NCI-H2107 (cell line): ENCODE results near the gene CWC25.
"Not testable (repeated sequence)": the region's sequence is repeated elsewhere in the genome, so short reads cannot be mapped to it uniquely, and the experiment has no call there.

ENCODE experiments used
- DNase-seq: peaks from one replicate; lab custom pipeline; 2025; lab: John Stamatoyannopoulos, UW

The CWC25 gene

DNA sequence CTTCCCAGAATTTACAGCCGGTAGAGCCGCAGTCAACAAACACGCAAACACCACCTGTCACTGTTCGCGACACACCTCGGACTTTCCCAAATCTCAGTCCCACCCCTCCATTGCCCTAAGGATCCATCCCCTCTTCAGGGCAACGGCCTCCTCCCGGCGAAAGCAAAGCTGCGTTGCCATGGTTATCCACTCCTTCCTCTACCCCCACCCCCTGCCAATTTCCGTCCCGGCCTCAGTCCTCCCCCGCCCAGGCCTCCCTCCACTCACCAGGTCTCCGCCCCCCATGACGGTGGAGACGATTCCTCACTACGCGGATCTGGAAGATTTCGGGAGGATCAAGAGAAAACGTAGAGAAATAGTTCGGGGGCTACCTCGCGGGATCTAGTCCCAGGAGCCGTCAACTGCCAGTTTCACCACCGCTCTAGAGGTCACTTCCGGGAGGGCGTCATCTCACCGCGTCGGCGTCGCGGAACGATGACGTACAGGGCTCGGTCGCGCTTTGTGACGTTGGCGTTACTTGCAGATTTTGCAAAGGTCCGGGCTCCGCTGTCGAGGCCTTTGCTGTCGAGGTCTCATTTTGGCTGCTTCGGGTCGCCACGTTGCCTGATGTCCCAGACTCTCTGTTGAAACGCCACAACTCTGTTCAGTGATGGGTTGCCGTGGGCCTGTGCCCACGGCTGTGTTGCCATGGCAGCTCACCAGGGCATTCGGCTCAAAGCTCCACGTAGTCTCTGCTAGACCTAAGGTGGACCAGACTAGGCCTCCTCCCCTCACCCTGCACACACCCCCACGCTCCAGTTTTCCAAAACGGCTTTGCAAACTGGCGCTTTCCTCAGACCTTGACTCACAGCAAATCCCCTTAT, at the start of gene CWC25:
CWC25 (minus strand) TSS at position 423 of the 863 bp plus-strand sequence; CDS start at position 285, 138 bp downstream.
- DNase-seq = peak; percentile 89

DNA sequence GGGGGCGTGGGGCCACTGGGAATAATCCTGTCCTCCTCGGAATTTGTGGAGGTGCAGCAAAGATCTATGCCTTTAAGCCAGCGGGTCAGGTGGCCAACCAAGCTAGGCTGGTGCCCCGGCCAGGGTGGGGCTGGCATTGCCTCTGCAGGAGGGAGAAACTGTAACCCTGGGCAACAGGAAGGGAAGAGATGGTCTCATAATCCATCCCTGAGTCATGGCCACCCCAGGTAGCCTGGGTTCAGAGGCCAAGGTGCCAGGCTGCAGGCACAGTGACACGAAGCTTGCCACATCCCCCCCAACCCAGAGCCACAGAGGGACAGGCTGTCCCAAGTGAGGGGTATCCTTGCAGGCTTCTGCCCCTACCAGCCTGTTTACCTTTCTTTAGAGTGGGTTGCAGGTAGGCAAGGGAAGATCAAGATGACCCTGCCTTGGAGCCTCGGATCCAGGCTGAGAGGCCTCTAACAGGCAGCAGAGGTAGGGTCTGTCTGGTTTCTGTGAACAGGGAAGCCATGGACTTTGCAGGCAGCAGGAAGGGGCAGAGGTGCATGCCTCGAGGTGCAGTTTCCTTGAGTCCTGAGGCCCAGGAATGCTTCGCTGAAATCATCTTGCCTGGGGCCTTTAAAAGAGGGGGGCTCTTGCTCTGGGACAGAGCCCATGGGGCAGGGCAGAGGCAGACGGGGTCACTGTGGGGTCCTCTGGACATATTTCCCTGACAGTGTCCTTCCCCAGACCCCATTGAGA, 48.7 kb upstream of the CWC25 start:
- no peak for DNase-seq

- no peak for DNase-seq
Observed at GRCh38 chr17:38872671-38873385, 47.7 kb upstream of the CWC25 start.

- DNase-seq = no peak
Observed at GRCh38 chr17:38872027-38872511, 46.9 kb upstream of the CWC25 start.

- no peak for DNase-seq
Observed at GRCh38 chr17:38871247-38872015, 46.3 kb upstream of the CWC25 start.

DNA sequence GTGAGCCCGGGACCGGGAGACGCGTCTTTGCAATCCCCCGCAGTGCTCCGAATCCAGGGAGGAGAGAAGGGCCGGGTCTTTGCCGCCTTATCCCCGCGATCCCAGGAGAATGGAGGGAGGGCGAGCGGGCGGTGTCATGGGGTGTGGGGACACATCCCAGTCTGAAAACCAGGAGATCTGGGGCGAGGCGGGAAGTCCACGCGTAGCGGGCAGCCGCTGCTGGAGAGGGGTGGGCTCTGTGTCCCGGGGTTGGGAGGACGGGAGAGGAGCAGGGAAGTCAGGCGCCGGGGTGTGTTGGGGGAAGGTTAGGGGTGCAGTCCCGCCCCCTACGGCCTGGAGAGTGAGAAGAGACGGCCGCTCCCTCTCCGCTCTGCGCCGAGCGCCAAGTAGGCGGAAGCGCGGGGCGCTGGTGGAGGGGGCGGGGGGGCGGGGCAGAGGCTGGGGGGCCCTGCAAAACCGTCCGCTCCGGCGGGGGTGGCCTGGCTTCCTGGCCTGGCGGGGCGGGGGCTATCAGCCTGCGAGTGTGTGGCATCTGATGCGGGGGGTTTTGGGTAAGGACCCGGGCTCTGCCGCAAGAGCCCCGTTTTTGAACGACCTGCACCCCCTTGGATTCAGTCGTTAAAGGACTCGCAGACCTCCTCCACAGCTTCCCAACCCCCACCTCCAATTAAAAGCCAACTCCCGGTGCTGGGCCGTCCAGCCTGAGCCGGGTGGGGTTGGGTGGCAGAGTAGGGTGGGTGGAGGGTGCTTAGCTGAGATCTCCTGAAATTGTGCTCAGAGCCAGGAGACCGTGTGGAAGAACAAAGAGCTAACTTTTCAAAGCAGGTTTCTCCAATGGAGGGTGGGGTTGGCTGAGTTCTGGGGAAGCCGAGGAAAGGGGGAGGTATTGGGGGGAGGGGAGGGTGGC, 45.4 kb upstream of the CWC25 start:
- no peak for DNase-seq

DNA sequence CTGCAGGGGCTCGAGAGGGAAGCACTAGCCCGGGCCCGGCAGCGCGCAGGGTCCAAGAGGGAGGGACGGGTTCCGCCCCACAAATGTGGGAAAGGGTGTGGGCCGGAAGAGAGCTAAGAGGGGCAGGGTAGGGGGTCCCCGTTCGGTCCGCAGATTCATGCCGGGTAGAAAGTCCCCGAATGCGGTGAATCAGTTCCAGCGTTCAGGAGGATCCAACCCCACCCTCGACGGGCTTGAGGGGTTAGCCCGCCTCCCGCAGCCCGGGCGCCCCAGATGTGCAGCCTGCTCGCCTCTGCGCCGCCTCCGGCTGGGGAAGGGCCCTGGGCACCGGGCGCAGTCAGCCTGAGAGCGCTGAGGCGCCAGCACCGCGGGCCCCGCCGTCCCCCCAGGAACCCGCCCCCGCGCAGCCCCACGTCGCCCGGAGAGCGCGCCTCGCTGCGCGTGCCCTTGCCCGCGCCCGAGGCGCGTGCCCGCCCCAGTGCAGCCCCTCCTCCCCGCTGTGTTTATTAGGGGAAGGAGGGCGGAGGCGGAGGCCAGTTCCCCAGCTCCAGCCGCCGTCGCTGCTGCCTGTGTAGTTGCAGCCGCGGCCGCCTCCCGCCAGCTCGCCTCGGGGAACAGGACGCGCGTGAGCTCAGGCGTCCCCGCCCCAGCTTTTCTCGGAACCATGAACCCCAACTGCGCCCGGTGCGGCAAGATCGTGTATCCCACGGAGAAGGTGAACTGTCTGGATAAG, 44.6 kb upstream of the CWC25 start, which contains the start of gene LASP1:
LASP1 (plus strand) TSS at position 533 of the 733 bp plus-strand sequence; CDS start at position 665, 132 bp downstream.
- peak; percentile 42 for DNase-seq

DNA sequence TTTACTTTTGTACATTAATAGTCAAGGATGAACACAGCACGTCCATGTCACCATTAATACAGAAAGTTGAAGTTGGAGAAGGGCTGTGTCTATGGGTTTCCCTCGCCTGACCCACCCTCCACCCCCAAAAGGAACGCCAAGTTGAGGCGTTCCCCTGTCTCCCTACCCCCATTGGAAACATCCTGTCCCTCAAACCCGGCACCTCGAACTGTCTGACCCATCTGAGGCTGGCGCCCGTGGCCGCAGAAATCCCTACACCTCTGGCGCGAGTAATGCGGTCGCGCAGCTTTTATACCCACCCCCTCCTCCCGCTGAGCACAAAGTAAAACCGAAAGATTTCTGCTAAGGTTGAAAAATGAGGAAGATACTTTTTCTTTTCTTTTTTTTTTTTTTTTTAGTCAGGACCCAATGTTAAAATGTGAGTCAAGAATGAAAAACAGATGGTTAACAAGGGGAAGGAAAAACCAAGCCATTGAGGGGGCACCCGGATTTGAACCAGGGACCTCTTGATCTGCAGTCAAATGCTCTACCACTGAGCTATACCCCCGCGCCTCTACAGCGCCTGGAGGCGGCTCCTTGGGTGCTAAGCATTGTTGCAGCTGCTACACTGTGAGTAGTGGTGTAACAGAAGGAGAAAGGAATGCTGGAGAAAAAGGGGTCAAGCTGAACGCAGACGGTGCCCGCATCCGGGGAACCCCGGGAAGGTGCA, 43.9 kb upstream of the CWC25 start:
- DNase-seq = peak; percentile 68

DNA sequence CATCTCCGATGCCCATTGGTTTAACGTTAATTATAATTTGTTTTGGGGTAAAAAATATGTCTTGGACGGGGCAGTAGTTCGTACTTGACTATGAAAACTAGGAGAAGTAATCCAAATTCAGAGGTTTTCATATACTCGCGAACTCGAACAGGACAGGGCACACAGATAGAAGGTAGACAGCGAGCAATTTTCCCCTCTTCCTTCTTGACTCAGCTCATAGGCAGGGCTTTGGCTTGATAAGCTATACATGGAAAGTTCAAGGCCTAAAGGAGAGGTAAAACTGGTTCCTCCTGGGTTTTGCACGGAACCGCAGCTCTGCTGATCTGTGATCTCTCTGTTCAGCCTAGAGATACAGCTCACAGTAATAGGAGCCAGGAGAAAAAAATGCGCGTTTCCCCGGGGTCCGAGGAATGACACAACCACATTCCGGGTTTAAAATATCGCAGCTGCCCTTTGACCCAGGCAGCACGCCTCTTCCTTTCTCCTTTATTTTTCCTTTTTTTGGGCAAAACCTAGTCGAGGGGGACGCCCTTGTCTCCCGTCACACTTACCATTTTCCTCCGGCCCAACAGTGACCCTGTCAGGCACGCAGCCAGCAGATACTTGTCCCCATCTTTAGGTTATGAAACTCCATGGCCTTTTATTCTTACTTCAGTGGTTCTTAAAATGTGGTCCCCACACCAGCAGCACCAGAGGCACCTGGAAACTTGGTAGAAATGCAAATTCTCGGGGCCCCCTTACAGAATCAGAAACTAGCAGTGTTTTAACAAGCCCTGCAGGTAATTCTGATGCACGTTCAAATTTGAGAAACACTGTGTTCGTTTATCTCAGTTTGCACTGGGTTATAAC, 43.1 kb upstream of the CWC25 start:
- DNase-seq = no peak

GRCh38 chr17:38867179-38867967, 42.3 kb upstream of the CWC25 start:
- no peak for DNase-seq

- no peak for DNase-seq
Observed at GRCh38 chr17:38864636-38865398, 39.7 kb upstream of the CWC25 start.

DNA sequence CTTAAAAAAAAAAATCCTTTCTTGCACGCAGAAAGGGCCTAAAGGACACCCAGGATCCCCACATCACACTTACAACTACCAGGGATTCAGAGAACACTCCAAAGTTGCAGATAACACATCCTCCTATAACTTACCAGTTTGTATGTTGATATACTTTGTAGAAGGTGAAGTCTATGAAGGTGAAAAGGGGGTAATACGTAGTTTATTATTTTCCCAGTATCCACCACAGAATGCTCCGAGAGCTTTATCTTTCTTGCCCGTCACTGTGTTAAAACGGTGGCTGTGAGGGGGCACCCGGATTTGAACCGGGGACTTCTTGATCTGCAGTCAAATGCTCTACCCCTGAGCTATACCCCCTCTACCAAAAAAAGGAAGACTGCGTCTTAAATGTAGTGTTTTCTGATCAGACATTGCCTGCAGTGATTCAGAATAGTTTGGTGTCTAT, 36.3 kb upstream of the CWC25 start:
- DNase-seq = no peak

GRCh38 chr17:38857271-38857670, 32.1 kb upstream of the CWC25 start:
- no peak for DNase-seq

GRCh38 chr17:38855101-38855714, 30.1 kb upstream of the CWC25 start:
- DNase-seq = not testable (repeated sequence)

- peak; percentile 95 for DNase-seq
Observed at GRCh38 chr17:38853292-38854219, 28.4 kb upstream of the CWC25 start, which contains the start of gene RPL23. Gene RPL23, minus strand, starts transcription at chr17:38853721. Its CDS starts 11 bp downstream, at chr17:38853710.
